NAMALWA (cell line): ENCODE results near the gene CRYZ.
"Not testable (repeated sequence)": the region's sequence is repeated elsewhere in the genome, so short reads cannot be mapped to it uniquely, and the experiment has no call there.

Experiments
- DNase-seq: peaks from one replicate; pipeline ENCODE4 v3.0.0-alpha.2; 2015; ENCODE audit warnings: low spot score

The CRYZ gene

GRCh38 chr1:74679811-74680210, 53.0 kb downstream of the CRYZ start:
- DNase-seq: no peak

GRCh38 chr1:74677926-74678325, 54.9 kb downstream of the CRYZ start:
- no peak for DNase-seq

GRCh38 chr1:74674278-74675048, 58.4 kb downstream of the CRYZ start:
- DNase-seq: no peak

- DNase-seq: no peak
These were observed 59.3 kb downstream of the CRYZ start, which contains the start of gene ERICH3 for GRCh38 chr1:74673351-74674111. Gene ERICH3 (minus strand): TSS chr1:74673792. CDS start chr1:74673519, 273 bp downstream.

GRCh38 chr1:74670866-74671265, 62.0 kb downstream of the CRYZ start:
- not testable (repeated sequence) for DNase-seq
